Measurements from ENCODE around the gene LTBP1.

LTBP1 gene

DNA sequence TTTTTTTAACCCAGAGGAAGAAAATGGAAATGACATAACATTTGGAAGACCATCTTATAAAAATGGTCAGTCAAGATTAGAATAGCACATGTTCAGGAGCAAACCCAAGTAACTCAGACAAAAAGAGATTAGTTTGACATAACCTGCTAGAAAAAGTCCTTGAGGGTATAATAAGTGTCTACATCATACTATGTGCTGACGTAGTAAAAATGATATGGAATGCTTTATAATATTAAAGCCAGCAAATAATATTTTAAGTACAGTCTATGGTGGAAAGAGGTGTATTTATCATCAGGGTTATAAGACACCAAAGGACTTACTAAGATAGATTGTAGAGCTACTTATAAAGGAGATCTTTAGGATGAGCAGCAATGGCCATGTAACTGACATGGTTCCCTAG is 169.0 kb downstream of the LTBP1 start:
- no peak for DNase-seq (ENCODE audit: low read depth, low spot score)

GRCh38 chr2:33116799-33117198 is 170.0 kb downstream of the LTBP1 start:
- no peak for DNase-seq (ENCODE audit: low read depth, low spot score)

- no peak for DNase-seq (ENCODE audit: low read depth, low spot score)
Observed at GRCh38 chr2:33118651-33119050, 171.9 kb downstream of the LTBP1 start.

- DNase-seq (ENCODE audit: low read depth, low spot score): no peak
Observed at GRCh38 chr2:33121416-33121815, 174.7 kb downstream of the LTBP1 start.

GRCh38 chr2:33121925-33122324 is 175.2 kb downstream of the LTBP1 start:
- DNase-seq (ENCODE audit: low read depth, low spot score): no peak

GRCh38 chr2:33122726-33123125 is 176.0 kb downstream of the LTBP1 start:
- no peak for DNase-seq (ENCODE audit: low read depth, low spot score)

DNA sequence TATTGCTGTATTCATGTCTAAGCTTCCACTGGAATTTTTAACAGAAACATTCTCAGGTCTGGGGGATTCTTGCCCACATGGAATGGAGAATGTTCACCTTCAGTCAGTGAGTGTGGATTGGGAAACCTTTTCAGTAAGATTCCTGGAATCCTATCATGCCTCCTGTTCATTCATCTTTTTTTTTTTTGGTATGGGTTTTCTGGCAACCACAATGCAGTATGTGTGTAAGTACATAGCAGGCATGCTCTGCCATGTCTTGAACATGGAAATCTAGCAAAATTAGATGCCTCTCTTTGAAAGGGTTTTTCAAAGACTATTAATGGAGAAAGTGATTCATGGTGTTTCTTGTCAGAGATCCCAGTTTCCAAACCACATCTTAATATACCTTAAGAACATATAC is 176.5 kb downstream of the LTBP1 start:
- no peak for DNase-seq (ENCODE audit: low read depth, low spot score)

DNA sequence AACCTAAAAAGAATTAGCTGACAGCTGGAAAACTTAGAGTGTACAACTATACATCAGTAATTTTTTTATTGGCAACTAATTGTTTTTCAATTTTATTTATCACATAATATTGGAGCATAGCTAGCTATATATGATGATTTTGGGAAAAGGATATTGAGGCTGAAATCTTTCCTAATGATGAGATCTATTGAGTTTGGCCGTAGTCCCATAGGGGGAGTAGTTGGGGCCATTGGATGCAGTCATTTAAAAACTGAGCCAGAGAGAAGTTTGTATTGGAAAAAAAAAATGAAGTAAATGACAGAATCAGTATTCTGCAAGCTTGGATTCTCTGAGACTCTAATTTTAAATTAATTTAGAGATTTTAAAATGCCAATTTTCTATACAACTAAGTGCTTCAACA is 179.8 kb downstream of the LTBP1 start:
- DNase-seq (ENCODE audit: low read depth, low spot score): no peak

DNA sequence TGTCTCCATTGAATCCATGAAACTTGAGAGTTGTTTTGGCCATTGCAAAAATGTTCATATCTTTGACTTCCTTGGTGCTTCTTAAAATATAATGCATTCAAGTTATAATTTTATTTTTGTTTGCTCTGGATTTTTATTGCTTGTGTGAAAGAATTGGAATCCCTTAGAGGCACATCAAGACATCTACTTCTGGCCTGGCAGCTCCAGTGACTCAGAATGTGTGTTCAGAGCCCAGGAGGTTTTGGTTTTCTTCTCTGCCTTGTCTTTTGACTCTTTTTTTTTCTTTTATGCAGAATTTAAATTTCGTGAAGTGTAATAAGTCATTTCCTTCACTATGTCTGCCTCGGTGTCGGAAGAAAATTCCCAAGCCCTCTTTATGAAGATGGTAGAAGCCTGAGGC is 180.2 kb downstream of the LTBP1 start:
- no peak for DNase-seq (ENCODE audit: low read depth, low spot score)

GRCh38 chr2:33129263-33130053 is 182.7 kb downstream of the LTBP1 start:
- DNase-seq (ENCODE audit: low read depth, low spot score): no peak

DNA sequence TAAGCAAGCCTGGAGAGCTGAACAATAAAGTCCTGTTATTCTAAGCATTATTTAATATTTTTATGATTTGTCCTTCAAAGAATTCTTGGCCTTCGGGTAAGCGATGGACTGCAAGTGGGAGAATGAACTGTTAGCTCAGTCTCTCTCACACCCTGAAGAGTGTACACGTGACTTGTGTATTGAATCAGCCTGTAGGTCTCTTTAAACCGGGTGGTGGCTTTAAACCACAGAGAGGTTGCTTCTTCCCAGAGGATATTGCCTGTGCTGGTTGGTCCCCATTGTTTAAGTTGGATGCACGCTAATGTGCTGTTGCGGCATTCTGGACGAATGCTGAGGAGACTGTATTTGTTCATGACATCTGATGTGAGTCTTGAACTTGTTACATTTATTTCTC is 183.3 kb downstream of the LTBP1 start:
- no peak for DNase-seq (ENCODE audit: low read depth, low spot score)

DNA sequence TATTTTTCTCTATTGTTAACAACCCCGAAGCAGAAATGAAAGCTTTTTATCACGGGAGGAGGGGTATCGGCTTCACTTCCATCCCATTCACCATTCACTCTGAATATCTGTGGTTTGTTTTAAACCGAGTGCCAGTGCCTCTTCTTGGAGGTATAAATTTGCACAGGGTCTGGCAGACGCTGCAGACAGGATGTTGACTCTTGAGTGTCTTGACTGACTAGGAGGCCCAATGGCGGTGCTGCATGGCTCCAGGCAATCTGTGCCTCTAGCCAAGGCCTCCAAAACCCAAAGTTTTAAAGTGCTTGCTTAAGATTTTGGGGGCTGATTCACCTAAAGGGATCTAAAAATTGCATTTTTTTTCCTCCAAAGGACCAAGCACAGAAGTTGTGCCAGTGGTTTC is 183.8 kb downstream of the LTBP1 start:
- DNase-seq (ENCODE audit: low read depth, low spot score): no peak

DNA sequence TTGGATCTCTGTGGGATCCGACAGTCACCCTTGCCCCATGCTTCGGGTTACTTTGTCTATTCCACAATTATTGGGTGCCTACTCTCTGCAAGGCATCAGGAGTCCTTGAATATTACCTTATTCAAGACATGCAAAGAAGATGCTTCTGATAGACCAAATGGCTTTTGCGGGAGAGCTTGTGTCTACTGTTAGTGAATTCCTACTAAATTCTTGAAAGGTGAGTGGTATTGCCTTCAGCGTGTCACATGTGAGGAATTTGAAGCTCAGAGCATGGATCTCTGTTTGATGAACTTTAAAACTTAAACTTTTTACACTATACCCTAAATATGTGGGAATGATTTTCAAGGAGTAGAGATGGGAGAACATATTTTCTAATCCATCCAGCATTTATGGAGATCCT is 184.4 kb downstream of the LTBP1 start:
- no peak for DNase-seq (ENCODE audit: low read depth, low spot score)

GRCh38 chr2:33131749-33132148 is 185.0 kb downstream of the LTBP1 start:
- DNase-seq (ENCODE audit: low read depth, low spot score): no peak

DNA sequence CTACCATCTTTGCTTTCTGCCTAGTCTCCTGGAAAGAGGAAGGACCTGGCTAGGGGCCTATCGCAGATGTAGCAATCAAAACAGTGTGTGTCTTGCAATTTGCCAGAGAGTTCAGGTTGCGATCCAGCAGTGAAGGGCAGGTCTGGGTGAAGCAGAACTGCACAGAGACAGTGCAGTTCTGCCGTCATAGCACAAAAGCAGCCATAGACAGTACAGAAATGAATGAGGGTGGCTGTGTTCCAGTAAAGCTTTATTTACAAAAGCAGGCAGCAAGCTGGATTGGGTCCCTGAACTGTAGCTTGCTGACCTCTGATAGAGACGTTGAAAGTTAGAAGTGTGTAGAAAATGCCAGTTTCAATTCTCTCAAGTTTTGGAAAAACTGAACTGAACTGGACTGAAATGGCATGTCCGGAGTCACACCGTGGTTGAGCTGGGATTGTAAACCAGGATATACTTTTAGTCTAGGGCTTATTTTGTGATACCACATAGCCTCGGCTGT is 186.8 kb downstream of the LTBP1 start:
- DNase-seq (ENCODE audit: low read depth, low spot score): no peak

DNA sequence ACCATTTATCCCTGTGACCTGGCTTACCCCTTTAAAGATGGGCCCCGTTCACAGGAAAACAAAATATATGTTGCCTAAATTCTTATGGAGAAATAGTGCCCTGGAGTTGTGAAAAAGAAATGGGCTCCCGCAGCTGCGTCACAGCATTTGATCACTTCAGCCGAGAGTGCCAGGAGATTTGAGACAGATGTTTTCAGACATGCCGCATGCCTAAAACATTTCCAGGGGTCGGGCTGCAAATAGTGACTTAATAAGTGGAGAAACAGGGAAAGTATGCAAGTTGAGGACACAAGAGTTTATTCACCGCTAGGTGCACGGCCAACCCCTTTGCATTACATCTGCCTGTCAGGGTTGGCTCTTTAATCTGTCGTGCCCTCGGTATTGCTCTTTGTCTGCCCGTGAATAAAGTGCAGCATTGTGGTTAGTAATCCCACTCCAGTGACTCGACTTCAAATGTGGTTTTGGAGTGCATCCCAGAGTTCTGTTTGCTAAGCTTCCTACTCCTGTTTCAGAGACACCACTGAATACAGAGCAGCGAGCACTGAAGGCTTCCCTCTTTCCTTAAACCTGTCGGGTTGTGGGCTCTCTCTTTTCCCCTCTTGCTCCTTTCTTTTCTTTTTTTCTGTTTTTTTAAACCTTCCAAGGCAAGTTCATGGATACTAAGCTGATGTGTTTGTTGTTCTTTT is 187.5 kb downstream of the LTBP1 start:
- no peak for DNase-seq (ENCODE audit: low read depth, low spot score)

- DNase-seq (ENCODE audit: low read depth, low spot score): no peak
Observed at GRCh38 chr2:33134791-33135560, 188.2 kb downstream of the LTBP1 start.

DNA sequence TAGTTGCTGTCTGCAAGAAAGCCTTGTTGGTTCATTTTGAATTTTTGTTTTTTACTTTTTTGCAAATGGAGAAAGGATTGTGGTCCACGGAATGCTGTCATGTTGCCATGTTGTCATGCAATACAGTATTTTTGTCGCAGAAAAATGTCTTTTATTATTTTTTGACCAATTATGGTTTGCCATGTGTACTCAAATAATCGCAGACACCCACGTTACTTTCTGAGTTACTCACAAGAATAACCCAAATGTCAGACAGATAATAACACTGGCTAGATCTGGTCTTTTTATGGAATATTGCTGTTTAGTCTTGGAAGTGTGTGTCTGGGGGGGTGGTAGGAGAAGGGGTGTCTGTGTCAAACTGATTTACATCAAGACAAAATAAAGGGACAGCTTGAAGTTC is 188.9 kb downstream of the LTBP1 start:
- no peak for DNase-seq (ENCODE audit: low read depth, low spot score)

GRCh38 chr2:33136056-33136455 is 189.3 kb downstream of the LTBP1 start:
- no peak for DNase-seq (ENCODE audit: low read depth, low spot score)

GRCh38 chr2:33136566-33136965 is 189.8 kb downstream of the LTBP1 start:
- no peak for DNase-seq (ENCODE audit: low read depth, low spot score)

DNA sequence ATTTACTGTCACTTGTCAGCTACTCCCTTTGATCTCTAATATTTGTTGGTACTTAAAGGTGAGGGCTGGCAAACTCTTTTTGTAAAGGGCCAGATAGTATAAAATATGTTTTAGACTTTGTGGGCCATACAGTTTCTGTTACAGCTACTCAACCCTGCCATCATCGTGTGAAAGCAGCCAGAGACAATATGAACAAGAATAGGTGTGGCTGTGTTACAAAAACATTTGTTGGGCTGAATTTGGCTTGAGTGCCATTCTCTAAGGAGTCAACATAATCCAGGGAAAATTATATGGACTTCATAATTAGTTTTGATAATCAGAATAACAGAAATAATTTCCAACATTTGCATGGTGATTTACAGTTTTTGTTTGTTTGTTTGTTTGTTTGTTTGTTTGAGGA is 190.6 kb downstream of the LTBP1 start:
- no peak for DNase-seq (ENCODE audit: low read depth, low spot score)

- no peak for DNase-seq (ENCODE audit: low read depth, low spot score)
Observed at GRCh38 chr2:33139949-33140348, 193.2 kb downstream of the LTBP1 start.
